GM21619 (cell line): Measurements from ENCODE around the gene SNN.

Experiments
- ATAC-seq: cut with Tn5 transposase; IDR thresholded peaks from one replicate; pipeline ENCODE4 v1.9.1; 2021; ENCODE audit not compliant: unreplicated experiment

SNN gene

GRCh38 chr16:11666103-11667055, 1.9 kb upstream of the SNN start:
- no peak for ATAC-seq

- no peak for ATAC-seq
These were observed 933 bp upstream of the SNN start for GRCh38 chr16:11667221-11667823.

- no peak for ATAC-seq
These were observed 546 bp downstream of the SNN start for GRCh38 chr16:11668623-11669379.

GRCh38 chr16:11669380-11670146, 1.3 kb downstream of the SNN start:
- no peak for ATAC-seq

GRCh38 chr16:11670171-11671131, 2.2 kb downstream of the SNN start:
- ATAC-seq, result no peak

GRCh38 chr16:11671271-11671670, 3.0 kb downstream of the SNN start:
- no peak for ATAC-seq

- no peak for ATAC-seq
These were observed 3.4 kb downstream of the SNN start for GRCh38 chr16:11671676-11672075.

- ATAC-seq, result no peak
These were observed 4.2 kb downstream of the SNN start for GRCh38 chr16:11672206-11673090.

- no peak for ATAC-seq
These were observed 5.1 kb downstream of the SNN start for GRCh38 chr16:11673091-11674000.

- no peak for ATAC-seq
These were observed 6.0 kb downstream of the SNN start for GRCh38 chr16:11674001-11674817.

GRCh38 chr16:11674818-11675560, 6.7 kb downstream of the SNN start:
- ATAC-seq, result no peak

- ATAC-seq, result no peak
These were observed 7.6 kb downstream of the SNN start for GRCh38 chr16:11675561-11676511.

- no peak for ATAC-seq
These were observed 8.5 kb downstream of the SNN start for GRCh38 chr16:11676799-11677198.

- no peak for ATAC-seq
These were observed 9.2 kb downstream of the SNN start for GRCh38 chr16:11677451-11677951.
